Measurements from ENCODE around the gene ZMYM4.

GRCh38 chr1:35268282-35269200 is at the start of gene ZMYM4:
- TF ChIP-seq CTCF (IDR thresholded peaks at IDR 0.05) (no peak), POLR2A (IDR thresholded peaks at IDR 0.05) (no peak), POLR2AphosphoS5 (IDR thresholded peaks at IDR 0.05; ENCODE audit: insufficient read depth in 1 of 2, low read depth in 1 of 2) (peak; percentile 69 to 73)
